GM03348 (cell line): ENCODE data around the gene MSH3.
"Not testable (repeated sequence)": the region's sequence is repeated elsewhere in the genome, so short reads cannot be mapped to it uniquely, and the experiment has no call there.

Experiments
- DNase-seq: peaks from one replicate; pipeline ENCODE4 v3.0.0; 2012; ENCODE audit warnings: low spot score

MSH3 gene

GRCh38 chr5:80854583-80854982 is 200.1 kb downstream of the MSH3 start:
- DNase-seq = no peak

GRCh38 chr5:80860924-80861613 is 206.6 kb downstream of the MSH3 start:
- peak; percentile 65 for DNase-seq

- no peak for DNase-seq
These were observed 209.3 kb downstream of the MSH3 start for GRCh38 chr5:80863708-80864107.

GRCh38 chr5:80864109-80864508 is 209.7 kb downstream of the MSH3 start:
- DNase-seq = no peak

GRCh38 chr5:80864706-80865435 is 210.4 kb downstream of the MSH3 start:
- no peak for DNase-seq

GRCh38 chr5:80865551-80865950 is 211.1 kb downstream of the MSH3 start:
- DNase-seq = peak; percentile 38

GRCh38 chr5:80866371-80866770 is 211.9 kb downstream of the MSH3 start:
- no peak for DNase-seq

- peak; percentile 34 for DNase-seq
These were observed 212.8 kb downstream of the MSH3 start for GRCh38 chr5:80867233-80867632.

- DNase-seq = no peak
These were observed 216.0 kb downstream of the MSH3 start for GRCh38 chr5:80870442-80870841.

GRCh38 chr5:80871541-80871961 is 217.1 kb downstream of the MSH3 start:
- peak; percentile 11 for DNase-seq

GRCh38 chr5:80874162-80874561 is 219.7 kb downstream of the MSH3 start:
- DNase-seq = no peak

GRCh38 chr5:80877592-80877991 is 223.1 kb downstream of the MSH3 start:
- no peak for DNase-seq

- DNase-seq = no peak
These were observed 227.3 kb downstream of the MSH3 start for GRCh38 chr5:80881726-80882125.

- DNase-seq = not testable (repeated sequence)
These were observed 228.9 kb downstream of the MSH3 start for GRCh38 chr5:80883390-80883789.

- no peak for DNase-seq
These were observed 229.8 kb downstream of the MSH3 start for GRCh38 chr5:80884086-80884813.

GRCh38 chr5:80884929-80885328 is 230.5 kb downstream of the MSH3 start:
- DNase-seq = no peak

GRCh38 chr5:80885396-80886000 is 231.0 kb downstream of the MSH3 start:
- peak; percentile 22 for DNase-seq

GRCh38 chr5:80894083-80894482 is 239.6 kb downstream of the MSH3 start:
- DNase-seq = no peak

GRCh38 chr5:80895523-80895922 is 241.1 kb downstream of the MSH3 start:
- no peak for DNase-seq

- DNase-seq = not testable (repeated sequence)
These were observed 248.2 kb downstream of the MSH3 start for GRCh38 chr5:80902624-80903023.

GRCh38 chr5:80904533-80905187 is 250.2 kb downstream of the MSH3 start:
- no peak for DNase-seq

GRCh38 chr5:80905405-80905804 is 251.0 kb downstream of the MSH3 start:
- no peak for DNase-seq
